ENCODE measurements around the gene TYMP.

Gene TYMP

GRCh38 chr22:50504369-50505211 is 25.2 kb downstream of the TYMP start:
- DNase-seq = no peak

GRCh38 chr22:50503475-50504145 is 26.2 kb downstream of the TYMP start:
- no peak for DNase-seq

GRCh38 chr22:50502628-50503474 is 27.0 kb downstream of the TYMP start:
- no peak for DNase-seq

- no peak for DNase-seq
Measured at GRCh38 chr22:50502096-50502495, 27.7 kb downstream of the TYMP start.

DNA sequence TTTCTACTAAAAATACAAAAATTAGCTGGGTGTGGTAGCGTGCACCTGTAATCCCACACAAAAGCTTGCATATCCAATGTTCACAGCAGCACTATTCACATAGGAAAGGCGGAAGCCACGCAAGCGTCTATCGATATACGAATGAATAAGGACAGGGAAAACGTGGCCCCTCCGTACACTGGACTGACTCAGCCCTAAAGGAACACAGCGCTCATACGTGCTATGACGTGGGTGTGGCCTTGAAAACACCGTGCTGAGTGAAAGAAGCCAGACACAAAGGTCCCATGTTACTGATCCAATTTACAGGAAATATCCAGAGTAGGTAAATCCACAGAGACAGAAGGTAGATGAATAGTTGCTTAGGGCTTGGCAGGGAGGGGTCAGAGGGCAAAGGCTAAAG is 29.4 kb downstream of the TYMP start:
- no peak for DNase-seq

DNA sequence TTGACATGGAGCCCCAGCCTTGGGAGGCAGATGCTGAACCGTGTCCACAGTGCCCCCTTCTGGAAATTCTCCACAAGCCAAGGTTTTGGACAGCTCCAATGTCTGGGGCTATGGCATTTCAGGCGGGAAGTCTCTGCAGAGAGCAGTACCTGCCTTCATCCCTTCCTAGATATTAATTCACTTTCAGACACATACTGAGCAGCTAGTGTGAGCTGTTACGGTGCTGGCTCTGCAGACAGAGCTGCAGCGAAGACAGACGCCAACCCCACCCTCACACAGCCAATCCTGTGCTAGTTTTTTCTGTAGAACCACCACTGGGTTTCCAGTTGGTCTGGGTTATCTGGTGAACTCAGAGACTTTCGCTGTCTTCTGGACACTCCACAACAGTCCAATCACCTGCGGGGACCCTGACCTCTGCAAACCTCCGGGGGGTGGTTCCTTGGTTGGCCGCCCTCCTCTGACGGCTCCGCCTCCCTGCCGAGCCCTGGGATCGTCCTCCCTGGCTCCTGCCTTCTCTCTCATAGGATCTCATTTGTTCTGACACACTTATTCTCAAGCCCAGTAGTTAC is 31.4 kb downstream of the TYMP start:
- DNase-seq = peak; percentile 48

DNA sequence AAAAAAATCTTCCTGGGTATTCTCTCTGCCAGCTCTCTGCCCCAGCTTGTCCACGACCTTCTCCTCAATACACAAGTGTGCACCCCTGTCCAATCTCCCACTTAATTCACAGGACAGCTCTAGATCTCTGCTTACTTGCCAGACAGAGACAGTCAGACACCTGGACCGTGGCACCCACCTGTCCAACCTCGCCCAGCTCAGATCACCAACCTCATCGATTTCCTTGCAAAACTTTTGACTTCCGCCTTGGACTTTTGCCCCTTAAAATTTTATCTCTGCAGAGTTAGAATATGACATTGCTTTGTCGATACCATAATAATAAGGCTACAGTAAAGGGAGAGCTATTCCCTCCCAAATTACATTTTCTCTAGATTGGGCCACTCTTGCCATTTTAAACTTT is 32.7 kb downstream of the TYMP start:
- no peak for DNase-seq

- no peak for DNase-seq
Measured at GRCh38 chr22:50490531-50491308, 39.1 kb downstream of the TYMP start.

- DNase-seq = no peak
Measured at GRCh38 chr22:50489363-50490243, 40.2 kb downstream of the TYMP start.

GRCh38 chr22:50488886-50489285 is 40.9 kb downstream of the TYMP start:
- no peak for DNase-seq

DNA sequence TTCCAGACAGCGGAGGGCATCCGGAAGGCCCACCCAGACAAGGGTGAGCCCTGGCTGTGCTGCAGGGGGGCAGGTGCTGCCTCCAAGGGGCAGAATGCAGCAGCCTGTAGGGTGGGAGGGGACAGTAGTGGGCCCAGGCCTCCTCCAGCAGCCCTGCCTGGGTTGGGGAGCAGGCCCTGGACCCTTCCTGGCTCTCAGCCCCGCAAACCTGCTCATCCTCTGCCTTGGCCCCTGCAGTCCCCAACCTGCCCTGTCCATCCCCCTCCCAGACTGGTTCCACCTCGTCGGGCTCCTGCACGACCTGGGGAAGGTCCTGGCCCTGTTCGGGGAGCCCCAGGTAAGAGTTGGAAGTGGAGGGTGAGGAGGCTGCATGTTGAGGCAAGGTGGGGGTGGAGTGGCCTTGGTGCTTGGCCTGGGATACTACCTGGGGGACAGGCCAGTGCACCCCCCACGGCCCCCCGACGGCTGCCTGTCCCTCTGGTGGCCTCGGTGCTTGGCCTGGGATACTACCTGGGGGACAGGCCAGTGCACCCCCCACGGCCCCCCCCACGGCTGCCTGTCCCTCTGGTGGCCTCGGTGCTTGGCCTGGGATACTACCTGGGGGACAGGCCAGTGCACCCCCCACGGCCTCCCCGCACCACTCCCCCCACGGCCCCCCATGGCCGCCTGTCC is 41.7 kb downstream of the TYMP start:
- no peak for DNase-seq

DNA sequence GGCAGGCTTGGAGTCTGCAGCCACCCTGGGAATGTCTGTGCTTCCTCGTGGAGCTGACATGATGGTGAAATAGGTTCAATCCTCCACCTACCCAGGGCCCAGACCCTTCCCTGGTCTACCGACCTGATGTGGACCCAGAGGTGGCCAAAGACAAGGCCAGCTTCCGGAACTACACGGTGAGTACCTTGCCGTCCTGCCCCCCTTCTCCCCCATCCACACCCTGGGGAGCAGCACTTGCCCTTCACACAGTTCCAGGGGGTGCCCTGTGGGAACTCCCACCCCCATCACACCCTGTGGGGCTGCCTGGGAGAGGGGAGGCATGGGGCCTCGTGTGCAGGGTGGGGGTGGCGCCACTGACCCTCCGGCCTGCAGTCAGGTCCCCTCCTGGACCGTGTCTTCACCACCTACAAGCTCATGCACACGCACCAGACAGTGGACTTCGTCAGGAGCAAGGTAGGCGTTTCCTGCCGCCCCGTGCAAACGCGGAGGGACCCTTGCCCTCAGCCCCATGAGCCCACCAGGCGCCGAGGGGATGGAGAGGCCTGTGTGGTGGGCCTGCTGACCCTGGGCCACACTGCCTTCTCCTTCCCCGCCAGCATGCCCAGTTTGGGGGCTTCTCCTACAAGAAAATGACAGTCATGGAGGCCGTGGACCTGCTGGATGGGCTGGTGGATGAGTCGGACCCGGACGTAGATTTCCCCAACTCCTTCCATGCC is 42.4 kb downstream of the TYMP start:
- no peak for DNase-seq

DNA sequence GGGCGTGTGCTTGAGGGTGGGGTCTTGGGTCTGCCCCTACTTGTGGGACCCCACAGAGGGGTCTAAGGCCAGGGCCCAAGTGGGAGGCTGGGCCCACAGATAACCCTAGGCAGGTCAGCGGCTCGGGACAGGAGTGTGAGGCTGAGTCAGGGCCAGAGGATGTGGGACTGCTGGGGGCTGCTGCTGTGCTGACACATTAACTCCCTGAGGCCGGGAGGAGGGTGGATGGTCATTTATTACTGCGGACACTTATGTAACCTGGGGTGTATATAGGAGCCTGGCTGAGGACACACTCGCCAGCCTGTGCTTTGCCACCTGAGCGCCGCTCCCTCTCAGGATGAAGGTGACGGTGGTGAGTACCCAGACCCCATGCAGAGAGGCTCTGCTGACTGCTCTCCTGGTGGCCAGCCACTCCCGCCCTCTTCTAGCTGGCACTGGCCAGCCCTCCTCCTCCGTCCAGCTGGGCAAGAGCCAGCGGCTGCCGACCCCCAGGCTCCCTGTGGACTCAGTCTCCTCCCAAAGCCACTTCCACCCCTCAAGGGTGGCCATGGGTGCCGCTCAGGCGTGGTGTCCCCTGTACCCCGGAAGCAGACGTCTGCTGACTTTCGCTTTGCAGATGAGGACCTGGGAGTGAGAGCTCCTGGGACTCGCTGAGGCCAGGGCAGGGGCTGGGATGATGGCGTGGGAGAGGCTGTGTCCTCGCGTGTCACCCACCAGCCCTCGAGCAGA is 43.1 kb downstream of the TYMP start, which contains the start of gene MIOX:
MIOX (plus strand) TSS at position 299 of the 729 bp plus-strand sequence; CDS start at position 338, 39 bp downstream.
- no peak for DNase-seq

GRCh38 chr22:50485221-50486131 is 44.3 kb downstream of the TYMP start:
- no peak for DNase-seq

- DNase-seq = no peak
Measured at GRCh38 chr22:50483977-50484853, 45.6 kb downstream of the TYMP start.

- no peak for DNase-seq
Measured at GRCh38 chr22:50483556-50483955, 46.3 kb downstream of the TYMP start.

DNA sequence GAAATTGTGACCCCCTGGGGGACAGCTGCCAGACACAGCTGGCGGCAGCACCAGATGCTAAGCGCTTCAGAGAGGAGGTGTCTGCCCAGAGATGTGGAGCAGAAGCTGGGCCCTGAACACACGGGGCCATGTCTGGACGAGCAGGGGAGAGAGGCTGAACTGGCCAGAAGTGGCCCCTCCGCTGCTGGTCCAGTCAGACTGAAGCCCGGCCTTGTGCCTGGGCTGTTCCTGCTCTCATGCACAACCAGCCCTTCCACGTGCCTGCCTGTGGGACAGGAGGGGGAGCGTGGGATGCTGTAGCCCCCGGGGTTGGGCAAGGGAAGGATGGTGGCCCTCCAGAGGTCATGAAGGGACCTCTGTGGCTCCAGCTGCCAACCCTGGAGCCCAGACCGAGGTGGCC is 46.7 kb downstream of the TYMP start:
- no peak for DNase-seq

Data from NCI-H510A (cell line).